ENCODE results near the gene CEACAM21.

Gene CEACAM21

GRCh38 chr19:41548954-41549688, 26.8 kb upstream of the CEACAM21 start:
- no peak overlapping the region for H4K8ac ChIP-seq (ENCODE audit: low read depth, low read length)
- no peak overlapping the region for H3K14ac ChIP-seq (ENCODE audit: low read length)
- H3K36me3 ChIP-seq (replicated peaks in 1 of 2; ENCODE audit: control insufficient read depth in 2 of 2, insufficient read depth in 2 of 2, low read length in 2 of 2), result no peaks in the 10 kb centered on the region
- H3K9me3 ChIP-seq (replicated peaks in 1 of 2; ENCODE audit: control insufficient read depth in 2 of 2, insufficient read depth in 1 of 2, low read depth in 1 of 2, low read length in 2 of 2), result peaks cover 0 to 8% of the 10 kb centered on the region in 2 donors
- H3K27me3 ChIP-seq (ENCODE audit: control insufficient read depth in 3 of 3, insufficient read depth in 3 of 3, low read depth in 1 of 3, low read length in 3 of 3), result no peaks in the 10 kb centered on the region
- peak overlapping the region; percentile 84 for H2AFZ ChIP-seq (ENCODE audit: low read length)
- H3K27ac ChIP-seq (replicated peaks; ENCODE audit: low read length), result peak overlapping the region; percentile 52
- peak; percentile 37 for DNase-seq (ENCODE audit: low spot score)
- H3K4me2 ChIP-seq (ENCODE audit: insufficient read depth, low read length, poor library complexity, severe bottlenecking), result peak overlapping the region; percentile 26
- no peak overlapping the region for H4K91ac ChIP-seq (ENCODE audit: low read depth, low read length, poor library complexity)
- no peak overlapping the region for H2BK120ac ChIP-seq (ENCODE audit: low read depth, low read length)
- no peak overlapping the region for H3K18ac ChIP-seq (ENCODE audit: low read length)
- H3K9ac ChIP-seq (ENCODE audit: low read depth, low read length, poor library complexity), result no peak overlapping the region
- H2BK12ac ChIP-seq (ENCODE audit: low read length), result no peak overlapping the region
- H3K4ac ChIP-seq (ENCODE audit: low read length), result no peak overlapping the region
- no peaks in the 10 kb centered on the region for H3K79me1 ChIP-seq (ENCODE audit: low read depth, low read length)
- H2BK5ac ChIP-seq (ENCODE audit: low read length), result no peak overlapping the region
- no peak overlapping the region for H3K23ac ChIP-seq (ENCODE audit: low read depth, low read length, poor library complexity)
- no peak overlapping the region for H2AK5ac ChIP-seq (ENCODE audit: low read depth, low read length)
- no CpG with 5 or more reads among the region's 9 CpGs for WGBS, 2 donors (ENCODE audit: extremely low coverage in 2 of 2, insufficient read length in 2 of 2, insufficient replicate concordance in 1 of 2)
- H3K4me3 ChIP-seq (ENCODE audit: low read length in 2 of 2), result peak overlapping the region in 1 of 2 donors; percentile 38
- peaks cover 13 to 15% of the 10 kb centered on the region in 2 donors for H3K4me1 ChIP-seq (ENCODE audit: control insufficient read depth in 2 of 2, insufficient read depth in 1 of 2, low read depth in 1 of 2, low read length in 2 of 2)
- H2BK15ac ChIP-seq (ENCODE audit: low read length), result no peak overlapping the region

GRCh38 chr19:41549884-41550283, 26.1 kb upstream of the CEACAM21 start:
- Histone ChIP-seq H3K9ac (ENCODE audit: low read depth, low read length, poor library complexity) (no peak overlapping the region), H3K14ac (ENCODE audit: low read length) (no peak overlapping the region), H3K27ac (replicated peaks; ENCODE audit: low read length) (no peak overlapping the region), H3K4me2 (ENCODE audit: insufficient read depth, low read length, poor library complexity, severe bottlenecking) (no peak overlapping the region), H3K23ac (ENCODE audit: low read depth, low read length, poor library complexity) (no peak overlapping the region), H2BK120ac (ENCODE audit: low read depth, low read length) (no peak overlapping the region), H3K36me3 (replicated peaks in 1 of 2; ENCODE audit: control insufficient read depth in 2 of 2, insufficient read depth in 2 of 2, low read length in 2 of 2) (no peaks in the 10 kb centered on the region), H3K4me1 (ENCODE audit: control insufficient read depth in 2 of 2, insufficient read depth in 1 of 2, low read depth in 1 of 2, low read length in 2 of 2) (peaks cover 13 to 15% of the 10 kb centered on the region in 2 donors), H3K18ac (ENCODE audit: low read length) (no peak overlapping the region), H2BK5ac (ENCODE audit: low read length) (no peak overlapping the region), H2BK15ac (ENCODE audit: low read length) (no peak overlapping the region), H3K79me1 (ENCODE audit: low read depth, low read length) (no peaks in the 10 kb centered on the region), H2AK5ac (ENCODE audit: low read depth, low read length) (no peak overlapping the region), H4K8ac (ENCODE audit: low read depth, low read length) (no peak overlapping the region), H3K27me3 (ENCODE audit: control insufficient read depth in 3 of 3, insufficient read depth in 3 of 3, low read depth in 1 of 3, low read length in 3 of 3) (no peaks in the 10 kb centered on the region), H3K4me3 (ENCODE audit: low read length in 2 of 2) (peak overlapping the region in 1 of 2 donors; percentile 38), H3K4ac (ENCODE audit: low read length) (no peak overlapping the region), H2BK12ac (ENCODE audit: low read length) (no peak overlapping the region), H4K91ac (ENCODE audit: low read depth, low read length, poor library complexity) (no peak overlapping the region), H3K9me3 (replicated peaks in 1 of 2; ENCODE audit: control insufficient read depth in 2 of 2, insufficient read depth in 1 of 2, low read depth in 1 of 2, low read length in 2 of 2) (peaks cover 0 to 13% of the 10 kb centered on the region in 2 donors), H2AFZ (ENCODE audit: low read length) (no peak overlapping the region)
- DNase-seq (ENCODE audit: low spot score), result no peak
- WGBS, 2 donors (ENCODE audit: extremely low coverage in 2 of 2, insufficient read length in 2 of 2, insufficient replicate concordance in 1 of 2), result no CpG with 5 or more reads among the region's 5 CpGs

- no peak overlapping the region for H4K8ac ChIP-seq (ENCODE audit: low read depth, low read length)
- no peak overlapping the region for H3K23ac ChIP-seq (ENCODE audit: low read depth, low read length, poor library complexity)
- peaks cover 11 to 15% of the 10 kb centered on the region in 2 donors for H3K4me1 ChIP-seq (ENCODE audit: control insufficient read depth in 2 of 2, insufficient read depth in 1 of 2, low read depth in 1 of 2, low read length in 2 of 2)
- no peak overlapping the region for H4K91ac ChIP-seq (ENCODE audit: low read depth, low read length, poor library complexity)
- no peak overlapping the region for H2BK15ac ChIP-seq (ENCODE audit: low read length)
- H3K18ac ChIP-seq (ENCODE audit: low read length), result no peak overlapping the region
- H3K27ac ChIP-seq (replicated peaks; ENCODE audit: low read length), result no peak overlapping the region
- no peak overlapping the region for H3K14ac ChIP-seq (ENCODE audit: low read length)
- no peak overlapping the region for H3K4me3 ChIP-seq (ENCODE audit: low read length in 2 of 2)
- H3K4me2 ChIP-seq (ENCODE audit: insufficient read depth, low read length, poor library complexity, severe bottlenecking), result no peak overlapping the region
- DNase-seq (ENCODE audit: low spot score), result no peak
- no peak overlapping the region for H3K4ac ChIP-seq (ENCODE audit: low read length)
- H2AK5ac ChIP-seq (ENCODE audit: low read depth, low read length), result no peak overlapping the region
- H2AFZ ChIP-seq (ENCODE audit: low read length), result no peak overlapping the region
- H3K9ac ChIP-seq (ENCODE audit: low read depth, low read length, poor library complexity), result no peak overlapping the region
- WGBS, 2 donors (ENCODE audit: extremely low coverage in 2 of 2, insufficient read length in 2 of 2, insufficient replicate concordance in 1 of 2), result no CpG with 5 or more reads among the region's 9 CpGs
- H3K9me3 ChIP-seq (replicated peaks in 1 of 2; ENCODE audit: control insufficient read depth in 2 of 2, insufficient read depth in 1 of 2, low read depth in 1 of 2, low read length in 2 of 2), result peaks cover 0 to 15% of the 10 kb centered on the region in 2 donors
- no peaks in the 10 kb centered on the region for H3K79me1 ChIP-seq (ENCODE audit: low read depth, low read length)
- no peak overlapping the region for H2BK5ac ChIP-seq (ENCODE audit: low read length)
- H2BK120ac ChIP-seq (ENCODE audit: low read depth, low read length), result no peak overlapping the region
- no peak overlapping the region for H2BK12ac ChIP-seq (ENCODE audit: low read length)
- no peaks in the 10 kb centered on the region for H3K36me3 ChIP-seq (replicated peaks in 1 of 2; ENCODE audit: control insufficient read depth in 2 of 2, insufficient read depth in 2 of 2, low read length in 2 of 2)
- H3K27me3 ChIP-seq (ENCODE audit: control insufficient read depth in 3 of 3, insufficient read depth in 3 of 3, low read depth in 1 of 3, low read length in 3 of 3), result no peaks in the 10 kb centered on the region
These were observed 24.8 kb upstream of the CEACAM21 start for GRCh38 chr19:41551212-41551610.

- no peak overlapping the region for H3K18ac ChIP-seq (ENCODE audit: low read length)
- WGBS, 2 donors (ENCODE audit: extremely low coverage in 2 of 2, insufficient read length in 2 of 2, insufficient replicate concordance in 1 of 2), result no CpG with 5 or more reads among the region's 6 CpGs
- DNase-seq (ENCODE audit: low spot score), result no peak
- H3K23ac ChIP-seq (ENCODE audit: low read depth, low read length, poor library complexity), result no peak overlapping the region
- no peaks in the 10 kb centered on the region for H3K79me1 ChIP-seq (ENCODE audit: low read depth, low read length)
- no peak overlapping the region for H3K4me3 ChIP-seq (ENCODE audit: low read length in 2 of 2)
- H2BK15ac ChIP-seq (ENCODE audit: low read length), result no peak overlapping the region
- no peaks in the 10 kb centered on the region for H3K27me3 ChIP-seq (ENCODE audit: control insufficient read depth in 3 of 3, insufficient read depth in 3 of 3, low read depth in 1 of 3, low read length in 3 of 3)
- no peak overlapping the region for H4K91ac ChIP-seq (ENCODE audit: low read depth, low read length, poor library complexity)
- no peak overlapping the region for H3K27ac ChIP-seq (replicated peaks; ENCODE audit: low read length)
- peaks cover 9 to 13% of the 10 kb centered on the region in 2 donors for H3K4me1 ChIP-seq (ENCODE audit: control insufficient read depth in 2 of 2, insufficient read depth in 1 of 2, low read depth in 1 of 2, low read length in 2 of 2)
- H3K36me3 ChIP-seq (replicated peaks in 1 of 2; ENCODE audit: control insufficient read depth in 2 of 2, insufficient read depth in 2 of 2, low read length in 2 of 2), result no peaks in the 10 kb centered on the region
- no peak overlapping the region for H2BK5ac ChIP-seq (ENCODE audit: low read length)
- no peak overlapping the region for H2AK5ac ChIP-seq (ENCODE audit: low read depth, low read length)
- H3K4ac ChIP-seq (ENCODE audit: low read length), result no peak overlapping the region
- H3K9ac ChIP-seq (ENCODE audit: low read depth, low read length, poor library complexity), result no peak overlapping the region
- no peak overlapping the region for H4K8ac ChIP-seq (ENCODE audit: low read depth, low read length)
- H2AFZ ChIP-seq (ENCODE audit: low read length), result no peak overlapping the region
- H2BK12ac ChIP-seq (ENCODE audit: low read length), result no peak overlapping the region
- peaks cover 0 to 15% of the 10 kb centered on the region in 2 donors for H3K9me3 ChIP-seq (replicated peaks in 1 of 2; ENCODE audit: control insufficient read depth in 2 of 2, insufficient read depth in 1 of 2, low read depth in 1 of 2, low read length in 2 of 2)
- no peak overlapping the region for H3K14ac ChIP-seq (ENCODE audit: low read length)
- H2BK120ac ChIP-seq (ENCODE audit: low read depth, low read length), result no peak overlapping the region
- H3K4me2 ChIP-seq (ENCODE audit: insufficient read depth, low read length, poor library complexity, severe bottlenecking), result no peak overlapping the region
These were observed 24.3 kb upstream of the CEACAM21 start for GRCh38 chr19:41551711-41552110.

Data from neuronal stem cell (in vitro differentiated cells).